DMS153 (cell line): ENCODE results near the gene ZNF438.
"Not testable (repeated sequence)": the region's sequence is repeated elsewhere in the genome, so short reads cannot be mapped to it uniquely, and the experiment has no call there.

Source experiments
- DNase-seq: peaks from one replicate; lab custom pipeline; 2025; lab: John Stamatoyannopoulos, UW

ZNF438 gene, protein sequence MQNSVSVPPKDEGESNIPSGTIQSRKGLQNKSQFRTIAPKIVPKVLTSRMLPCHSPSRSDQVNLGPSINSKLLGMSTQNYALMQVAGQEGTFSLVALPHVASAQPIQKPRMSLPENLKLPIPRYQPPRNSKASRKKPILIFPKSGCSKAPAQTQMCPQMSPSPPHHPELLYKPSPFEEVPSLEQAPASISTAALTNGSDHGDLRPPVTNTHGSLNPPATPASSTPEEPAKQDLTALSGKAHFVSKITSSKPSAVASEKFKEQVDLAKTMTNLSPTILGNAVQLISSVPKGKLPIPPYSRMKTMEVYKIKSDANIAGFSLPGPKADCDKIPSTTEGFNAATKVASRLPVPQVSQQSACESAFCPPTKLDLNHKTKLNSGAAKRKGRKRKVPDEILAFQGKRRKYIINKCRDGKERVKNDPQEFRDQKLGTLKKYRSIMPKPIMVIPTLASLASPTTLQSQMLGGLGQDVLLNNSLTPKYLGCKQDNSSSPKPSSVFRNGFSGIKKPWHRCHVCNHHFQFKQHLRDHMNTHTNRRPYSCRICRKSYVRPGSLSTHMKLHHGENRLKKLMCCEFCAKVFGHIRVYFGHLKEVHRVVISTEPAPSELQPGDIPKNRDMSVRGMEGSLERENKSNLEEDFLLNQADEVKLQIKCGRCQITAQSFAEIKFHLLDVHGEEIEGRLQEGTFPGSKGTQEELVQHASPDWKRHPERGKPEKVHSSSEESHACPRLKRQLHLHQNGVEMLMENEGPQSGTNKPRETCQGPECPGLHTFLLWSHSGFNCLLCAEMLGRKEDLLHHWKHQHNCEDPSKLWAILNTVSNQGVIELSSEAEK

GRCh38 chr10:31031558-31032257 lies at the start of gene ZNF438:
Gene ZNF438, minus strand, starts transcription at chr10:31031865. Its CDS starts 154,831 bp downstream, at chr10:30877034.
- peak; percentile 49 for DNase-seq

DNA sequence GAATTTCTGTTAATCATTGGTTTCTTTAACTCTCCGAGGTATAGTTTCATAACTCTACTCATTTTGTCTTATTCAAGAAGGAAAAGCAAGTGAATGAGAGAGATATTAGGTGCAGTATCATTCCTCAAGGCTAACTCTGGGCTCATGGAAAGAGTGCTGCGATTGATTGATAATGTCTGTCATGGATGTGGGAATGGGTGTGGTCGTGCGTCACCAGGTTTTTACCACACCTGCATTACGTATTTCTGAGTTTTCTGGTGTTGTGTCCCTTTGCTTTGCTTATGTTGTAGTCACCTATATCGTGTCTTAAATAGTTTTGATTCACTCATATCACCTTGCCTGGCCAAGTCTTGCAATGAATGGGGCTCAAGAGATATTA lies 44.9 kb upstream of the ZNF438 start:
- DNase-seq = no peak

GRCh38 chr10:31075881-31076609 lies 44.4 kb upstream of the ZNF438 start:
- DNase-seq = no peak

- no peak for DNase-seq
Observed at GRCh38 chr10:31075434-31075833, 43.8 kb upstream of the ZNF438 start.

- no peak for DNase-seq
Observed at GRCh38 chr10:31074722-31075086, 43.0 kb upstream of the ZNF438 start.

- no peak for DNase-seq
Observed at GRCh38 chr10:31073996-31074721, 42.5 kb upstream of the ZNF438 start.

DNA sequence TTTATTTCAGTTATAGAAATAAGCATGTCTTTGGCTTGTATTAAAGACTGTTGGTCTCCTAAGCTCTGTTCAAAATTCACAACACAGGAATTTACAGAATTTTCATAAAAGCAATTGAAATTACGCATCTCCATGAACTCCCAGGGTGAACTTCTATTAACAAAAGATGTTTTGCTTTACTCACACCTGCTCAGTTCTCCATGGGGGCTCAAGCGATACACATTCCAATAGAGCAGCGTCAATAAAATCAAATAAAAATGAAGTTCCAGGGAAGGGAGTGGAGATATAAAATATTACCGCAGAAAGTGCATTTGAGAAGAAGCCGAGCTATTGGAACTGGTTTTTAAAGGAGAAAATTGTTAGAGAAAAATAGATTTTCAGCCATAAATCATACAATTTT lies 41.5 kb upstream of the ZNF438 start:
- DNase-seq = no peak

DNA sequence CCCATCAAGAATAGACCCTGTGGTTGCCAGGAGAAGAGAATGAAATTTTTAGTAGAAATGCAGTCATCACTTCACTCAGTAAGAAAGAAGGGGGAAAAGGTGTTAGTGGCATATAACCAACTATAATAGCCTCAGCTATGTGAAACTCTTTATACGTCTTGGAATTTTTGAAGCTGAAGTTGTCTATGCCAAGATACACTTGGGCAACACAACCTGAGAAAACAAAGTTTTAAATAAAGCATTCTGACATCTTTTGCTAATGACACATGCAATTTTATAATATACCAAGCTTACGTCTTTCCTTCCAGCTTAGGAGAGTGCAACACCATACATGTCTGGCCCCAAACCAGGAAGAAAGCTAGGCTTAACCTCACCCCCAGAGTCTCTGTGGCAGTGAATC lies 40.8 kb upstream of the ZNF438 start:
- DNase-seq = no peak

DNA sequence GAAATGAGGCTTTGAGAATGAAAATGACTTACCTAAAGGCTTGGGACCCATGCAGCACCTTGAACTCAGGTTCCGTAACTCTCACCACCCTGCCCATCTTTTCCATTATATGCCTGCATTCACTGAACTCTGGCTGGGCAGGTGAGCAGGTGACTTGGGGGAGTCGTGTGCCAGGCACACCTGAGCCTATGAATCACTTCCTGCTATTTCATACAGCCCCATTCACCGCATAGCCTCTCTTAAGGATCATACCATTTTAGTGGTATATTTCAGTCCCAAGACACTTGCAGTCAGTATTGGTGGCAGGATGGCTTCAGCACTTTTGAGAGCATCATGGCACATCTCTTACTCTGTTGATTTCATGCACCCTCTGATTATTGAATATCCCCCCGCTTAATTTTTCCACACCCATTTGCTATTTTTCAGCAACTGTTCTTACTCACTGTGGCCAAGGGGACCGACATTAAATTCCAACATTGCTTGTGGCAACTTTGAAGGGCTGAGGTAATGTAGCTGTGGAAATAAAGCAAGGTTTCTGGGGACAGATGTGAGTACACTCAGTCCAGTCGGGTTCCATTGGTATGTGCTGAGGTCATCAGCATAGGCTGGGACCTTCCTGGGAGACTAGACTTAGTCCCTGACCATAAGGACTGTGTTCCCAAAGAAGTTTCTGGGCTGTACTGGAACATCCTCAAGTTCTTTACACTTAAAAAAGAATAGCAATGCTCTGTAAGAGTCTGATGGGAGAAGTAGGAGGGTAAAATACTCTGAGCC lies 39.8 kb upstream of the ZNF438 start:
- no peak for DNase-seq

DNA sequence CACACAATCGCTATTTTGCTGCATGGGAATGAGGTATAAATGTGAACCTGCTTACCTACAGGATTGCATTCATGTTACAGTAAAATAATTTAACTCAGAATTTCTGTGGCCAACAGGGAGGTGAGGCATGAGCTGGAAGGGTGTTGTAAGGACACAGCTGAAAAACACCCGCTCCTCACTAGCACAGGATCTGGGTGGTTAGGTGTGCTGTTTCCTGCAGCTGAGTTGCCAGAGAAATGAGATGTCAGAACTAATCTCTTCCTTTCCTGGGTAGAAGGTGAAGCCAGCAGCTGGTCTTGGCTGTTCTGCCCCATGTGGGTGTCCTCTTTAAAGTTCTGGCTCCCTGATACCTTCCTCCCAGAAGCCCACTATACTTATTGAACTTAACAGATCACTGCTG lies 39.0 kb upstream of the ZNF438 start:
- no peak for DNase-seq

GRCh38 chr10:31070025-31070424 lies 38.4 kb upstream of the ZNF438 start:
- DNase-seq = no peak

- no peak for DNase-seq
Observed at GRCh38 chr10:31069411-31069810, 37.7 kb upstream of the ZNF438 start.

- DNase-seq = no peak
Observed at GRCh38 chr10:31064348-31064747, 32.7 kb upstream of the ZNF438 start.

DNA sequence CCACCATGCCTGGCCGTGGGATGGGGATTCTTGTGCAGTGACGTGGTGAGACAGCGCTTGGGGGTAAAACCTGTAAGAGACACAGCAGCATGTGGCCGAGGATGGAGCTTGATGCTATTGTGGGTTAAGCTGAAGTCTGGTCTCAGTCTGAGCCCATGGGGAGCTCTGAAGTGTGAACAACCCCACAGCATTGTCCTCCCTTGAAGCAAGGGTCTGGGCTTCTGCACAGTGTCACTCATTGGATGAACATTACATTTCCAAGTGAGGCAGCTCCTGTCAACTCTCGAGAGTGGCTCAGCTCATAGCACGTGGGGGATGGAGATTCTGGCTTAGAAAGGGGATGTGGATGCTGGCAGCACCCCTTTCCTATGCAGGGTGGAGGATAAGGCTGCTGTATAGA lies 32.2 kb upstream of the ZNF438 start:
- DNase-seq = no peak

DNA sequence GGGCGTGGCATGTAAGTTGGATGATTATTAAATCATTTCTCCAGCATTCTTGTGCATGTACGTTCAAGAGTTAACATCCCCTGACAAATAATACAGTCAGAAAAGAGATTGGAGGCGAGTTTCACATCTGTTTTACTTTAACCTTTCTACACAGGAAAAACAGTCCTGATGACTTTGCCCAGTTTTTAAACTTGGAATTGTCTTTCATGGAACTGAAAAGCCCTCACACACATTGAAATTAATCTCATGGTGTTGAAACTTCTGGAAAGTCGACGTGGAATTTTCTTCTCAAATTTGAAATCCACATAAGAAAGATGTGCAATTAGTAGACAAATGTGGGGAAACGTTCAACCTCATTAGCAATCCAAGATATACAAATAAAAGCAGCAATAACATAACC lies 31.2 kb upstream of the ZNF438 start:
- DNase-seq = no peak

DNA sequence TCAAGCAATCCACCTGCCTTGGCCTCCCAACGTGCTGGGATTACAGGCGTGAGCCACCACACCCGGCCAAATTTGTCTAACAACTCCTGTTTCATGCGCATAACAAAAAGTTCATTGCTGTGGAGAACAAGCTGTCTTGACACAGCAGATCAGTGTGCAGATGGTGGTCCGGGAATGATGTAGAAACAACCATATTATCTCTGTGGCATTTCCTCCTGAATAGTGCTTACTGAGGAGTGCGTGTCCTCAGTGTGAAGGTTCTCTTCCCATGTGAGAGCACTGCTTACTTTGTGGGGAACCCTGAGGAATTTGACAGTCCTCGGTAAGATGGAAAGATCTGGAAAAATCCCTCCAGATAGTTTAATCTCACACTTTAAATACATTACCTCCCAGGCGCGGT lies 30.3 kb upstream of the ZNF438 start:
- DNase-seq = no peak

DNA sequence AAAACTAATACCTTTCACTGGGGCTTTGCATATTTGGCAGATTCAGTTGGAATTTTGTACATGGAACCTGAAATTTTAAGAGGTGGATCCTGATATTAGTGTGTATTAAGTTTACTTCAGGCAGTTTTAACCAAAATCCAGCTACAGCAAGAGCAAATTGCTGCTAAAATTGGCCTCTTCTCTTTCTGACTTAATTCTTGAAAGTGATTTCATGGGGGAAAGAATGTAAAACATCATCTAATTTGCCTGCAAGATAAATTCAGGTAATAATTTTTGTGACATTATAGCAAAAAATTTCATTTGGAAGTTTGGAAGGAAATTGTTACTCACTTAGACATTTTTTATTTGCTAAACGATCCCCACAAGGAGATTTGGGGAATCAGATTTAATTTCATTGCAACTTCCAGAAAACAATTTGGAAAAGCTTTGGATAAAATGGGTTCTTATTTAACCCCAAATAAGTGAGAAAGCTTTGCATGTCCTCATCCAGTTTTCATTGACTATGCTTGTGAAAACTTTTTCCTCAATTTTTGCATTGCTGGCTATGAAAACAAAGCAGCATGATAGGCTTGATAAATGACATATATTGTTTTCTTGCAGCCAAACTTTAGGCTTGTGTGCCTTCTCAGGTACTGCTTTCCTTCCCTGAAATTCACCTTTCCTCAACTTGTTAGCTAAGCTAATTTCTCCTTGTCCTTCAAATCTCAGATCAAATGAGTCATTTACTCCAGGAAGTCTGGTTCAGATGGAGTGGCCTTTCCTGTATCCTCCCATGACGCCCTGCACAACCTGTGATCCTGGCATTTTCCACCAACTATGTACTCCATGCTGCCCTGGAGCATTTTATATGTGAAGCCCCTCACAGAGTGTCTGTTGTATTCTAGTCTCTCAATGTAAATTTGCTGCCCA lies 27.4 kb upstream of the ZNF438 start:
- DNase-seq = no peak

GRCh38 chr10:31056678-31057077 lies 25.0 kb upstream of the ZNF438 start:
- not testable (repeated sequence) for DNase-seq

- no peak for DNase-seq
Observed at GRCh38 chr10:31055573-31056251, 24.0 kb upstream of the ZNF438 start.
